Measurements from ENCODE around the gene CHIT1. TPM values are rescaled to one million over a fixed set of nuclear protein-coding genes. Genes with fewer than 3 reads are reported as not detected.

CHIT1 gene
- total RNA-seq, 1 experiment from 2014 or later: not detected

Other genes with a start within 250 kb of the CHIT1 start
- gene TMEM183A, start 222.3 kb downstream of the CHIT1 start, total RNA-seq (2014; rRNA removed; shearing (Covaris generic)): 92.5 and 94.2 TPM in 2 replicates
- gene PPFIA4, start 203.2 kb downstream of the CHIT1 start, total RNA-seq (2014; rRNA removed; shearing (Covaris generic)): 0.08 and 0.16 TPM in 2 replicates
- not detected in 2 replicates for gene MYOG, start 143.7 kb downstream of the CHIT1 start, total RNA-seq (2014; rRNA removed; shearing (Covaris generic))
- gene ADORA1, start 101.9 kb downstream of the CHIT1 start, total RNA-seq (2014; rRNA removed; shearing (Covaris generic)): 0.89 TPM in 1 of 2 replicates, not detected in the other
- gene MYBPH, start 53.8 kb downstream of the CHIT1 start, total RNA-seq (2014; rRNA removed; shearing (Covaris generic)): not detected in 2 replicates
- not detected in 2 replicates for gene CHI3L1, start 43.0 kb downstream of the CHIT1 start, total RNA-seq (2014; rRNA removed; shearing (Covaris generic))
- 103 and 116 TPM in 2 replicates for gene BTG2, start 75.8 kb upstream of the CHIT1 start, total RNA-seq (2014; rRNA removed; shearing (Covaris generic))
- gene FMOD, start 121.4 kb upstream of the CHIT1 start, total RNA-seq (2014; rRNA removed; shearing (Covaris generic)): 0.10 TPM in 1 of 2 replicates, not detected in the other
- gene PRELP, start 246.1 kb upstream of the CHIT1 start, total RNA-seq (2014; rRNA removed; shearing (Covaris generic)): 0.13 TPM in 1 of 2 replicates, not detected in the other

All from HT-29 (cell line).